Measurements from ENCODE around the gene GPRC5D.

Gene GPRC5D

GRCh38 chr12:12964255-12964654 is 12.3 kb upstream of the GPRC5D start:
- no peak overlapping the region for H3K4me3 ChIP-seq (ENCODE audit: low read depth, low read length)
- no peak for TF ChIP-seq CTCF (IDR thresholded peaks at IDR 0.05; ENCODE audit: insufficient read depth, low read length, missing control alignments)
- ChIA-PET POLR2A (no interaction called here), CTCF (interaction anchor here (1.3 kb wide), 2 partner anchors 11 to 48 kb away, joined by 3 to 4 read pairs; no protein-coding TSS in a partner anchor)
- no peak for DNase-seq (ENCODE audit: low read depth, low spot score)

DNA sequence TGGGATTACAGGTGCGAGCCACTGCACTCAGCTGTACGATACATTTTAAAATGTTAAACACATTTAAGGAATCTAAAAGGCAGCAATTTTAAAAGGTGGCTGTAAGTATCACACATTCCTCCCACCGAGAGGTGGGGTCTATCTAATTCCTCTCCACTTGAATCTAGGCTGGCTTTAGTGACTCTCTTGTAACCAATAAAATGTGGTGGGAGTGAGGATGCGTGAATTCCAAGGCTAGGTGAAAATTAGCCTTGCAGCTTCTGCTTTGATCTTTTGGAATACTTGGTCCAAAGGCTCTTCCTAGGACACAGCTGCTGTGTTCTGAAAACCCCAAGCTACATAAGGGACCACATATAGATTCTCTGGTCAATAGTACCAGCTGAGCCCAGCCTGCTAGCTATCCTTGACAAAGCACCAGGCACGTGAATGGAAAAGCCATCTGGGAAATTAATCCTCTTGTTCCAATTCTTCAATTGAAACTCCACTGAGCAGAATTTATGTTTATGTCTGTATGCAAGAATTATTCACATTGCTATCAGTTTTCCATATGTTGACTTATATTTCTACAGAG is 8.8 kb upstream of the GPRC5D start:
- no peak for DNase-seq (ENCODE audit: low read depth, low spot score)
- ChIA-PET CTCF (interaction anchor here (0.7 to 1.7 kb wide), 3 partner anchors 11 to 46 kb away, joined by 3 to 4 read pairs (median 3); no protein-coding TSS in a partner anchor), POLR2A (no interaction called here)
- no peak for TF ChIP-seq CTCF (IDR thresholded peaks at IDR 0.05; ENCODE audit: insufficient read depth, low read length, missing control alignments)
- H3K4me3 ChIP-seq (ENCODE audit: low read depth, low read length): no peak overlapping the region

GRCh38 chr12:12958886-12959285 is 6.9 kb upstream of the GPRC5D start:
- TF ChIP-seq CTCF (IDR thresholded peaks at IDR 0.05; ENCODE audit: insufficient read depth, low read length, missing control alignments): no peak
- ChIA-PET POLR2A (no interaction called here), CTCF (interaction anchor here (1.3 kb wide), 1 partner anchor 43 kb away, joined by 6 read pairs; no protein-coding TSS in a partner anchor)
- no peak overlapping the region for H3K4me3 ChIP-seq (ENCODE audit: low read depth, low read length)
- DNase-seq (ENCODE audit: low read depth, low spot score): no peak

DNA sequence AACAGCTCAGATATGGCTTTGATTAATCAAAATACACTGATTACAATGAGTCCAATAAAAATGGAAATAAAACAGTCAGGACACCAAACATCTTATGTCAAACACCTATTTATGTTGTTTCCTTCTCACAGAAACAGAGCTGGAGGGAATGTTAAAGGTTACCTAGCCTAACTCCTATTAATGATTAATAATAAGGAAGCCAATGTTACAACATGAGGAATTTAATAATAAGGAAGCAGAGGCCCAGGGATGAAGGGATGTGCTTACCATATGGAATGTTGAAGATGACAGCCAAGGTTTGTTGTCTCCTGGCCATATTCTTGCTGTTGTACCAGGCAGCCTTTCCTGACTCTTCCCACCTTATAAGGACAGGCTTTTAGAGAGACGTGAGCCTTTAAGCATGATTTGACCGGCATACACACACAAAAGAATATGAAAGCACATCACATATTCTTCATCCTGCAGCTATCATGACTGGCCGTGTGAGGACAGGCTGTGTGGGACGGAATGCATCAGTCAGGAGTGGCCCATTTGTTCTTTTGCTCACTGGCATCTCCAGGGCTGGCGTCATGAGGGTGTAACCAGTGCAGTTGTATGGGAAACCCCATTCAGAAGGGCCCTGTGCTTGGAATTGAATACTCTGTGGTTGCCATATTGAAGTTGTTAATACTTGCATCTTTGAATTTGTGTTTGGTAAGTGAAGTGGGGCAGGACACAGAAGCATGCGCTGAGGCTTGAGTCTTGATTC is 3.1 kb upstream of the GPRC5D start:
- CTCF ChIA-PET: interaction anchor here (0.8 to 2.0 kb wide), 5 partner anchors 21 to 119 kb away, joined by 3 to 9 read pairs (median 4); no protein-coding TSS in a partner anchor
- no peak for DNase-seq (ENCODE audit: low read depth, low spot score)
- no peak for TF ChIP-seq CTCF (IDR thresholded peaks at IDR 0.05; ENCODE audit: insufficient read depth, low read length, missing control alignments)
- POLR2A ChIA-PET: no interaction called here
- H3K4me3 ChIP-seq (ENCODE audit: low read depth, low read length): no peak overlapping the region

- CTCF ChIA-PET: interaction anchor here (0.8 to 2.0 kb wide), 6 partner anchors 14 to 118 kb away, joined by 3 to 9 read pairs (median 4); no protein-coding TSS in a partner anchor
- POLR2A ChIA-PET: no interaction called here
- no peak for TF ChIP-seq CTCF (IDR thresholded peaks at IDR 0.05; ENCODE audit: insufficient read depth, low read length, missing control alignments)
- H3K4me3 ChIP-seq (ENCODE audit: low read depth, low read length): no peak overlapping the region
- no peak for DNase-seq (ENCODE audit: low read depth, low spot score)
These were observed 2.4 kb upstream of the GPRC5D start for GRCh38 chr12:12954356-12954755.

DNA sequence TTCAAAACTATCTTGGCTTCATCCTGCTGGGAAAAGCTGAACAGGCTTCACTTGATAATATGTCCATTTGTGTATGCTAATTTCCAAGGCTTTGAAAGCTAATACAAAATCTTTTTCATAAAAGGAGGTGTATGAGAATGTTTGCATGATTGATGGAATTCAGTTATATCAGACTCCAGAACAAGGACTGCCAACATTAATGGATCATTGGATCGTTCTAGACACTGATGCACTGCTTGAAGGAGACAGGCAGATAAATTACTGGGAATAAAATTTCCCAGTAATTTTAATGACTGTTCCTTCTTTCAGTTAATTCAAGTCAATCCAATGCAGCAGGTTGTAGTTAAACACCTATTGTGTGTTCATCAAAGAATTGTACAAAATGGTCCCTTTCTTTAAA is 466 bp downstream of the GPRC5D start:
- ChIA-PET CTCF (interaction anchor here (1.0 to 1.5 kb wide), 2 partner anchors 16 to 35 kb away, joined by 3 read pairs; no protein-coding TSS in a partner anchor), POLR2A (no interaction called here)
- H3K4me3 ChIP-seq (ENCODE audit: low read depth, low read length): no peak overlapping the region
- no peak for TF ChIP-seq CTCF (IDR thresholded peaks at IDR 0.05; ENCODE audit: insufficient read depth, low read length, missing control alignments)
- DNase-seq (ENCODE audit: low read depth, low spot score): no peak

All from AG04449 (cell line).